Hair follicle dermal papilla cell (primary cell): ENCODE results near the gene EPHA8. TPM values are rescaled to one million over a fixed set of nuclear protein-coding genes. Genes with fewer than 3 reads are reported as not detected.

Source experiments
- small RNA-seq: library from RNA; depleted of rRNA; stranded (forward); fragments of <200 nt; gene quantifications from one replicate; pipeline ENCODE3, GENCODE V24; 2012
- total RNA-seq: library from RNA; depleted of rRNA; stranded (reverse); fragments of >200 nt; gene quantifications from 2 replicates; pipeline ENCODE4 v1.2.3, GENCODE V29; 2012

Gene EPHA8
- total RNA-seq = not detected in 2 replicates

GRCh38 chr1:22562584-22563583 is at the start of gene EPHA8:
EPHA8 (plus strand) TSS chr1:22563489; CDS start chr1:22563636, 147 bp downstream.

GRCh38 chr1:22636353-22636752 is 73.1 kb downstream of the EPHA8 start, which contains the start of gene C1QA:
C1QA (plus strand) TSS chr1:22636628; CDS start chr1:22637617, 989 bp downstream.

GRCh38 chr1:22643381-22643780 is 80.1 kb downstream of the EPHA8 start, which contains the start of gene C1QC:
C1QC (plus strand) TSS chr1:22643633; CDS start chr1:22644024, 391 bp downstream.

GRCh38 chr1:22652881-22653316 is 89.6 kb downstream of the EPHA8 start, which contains the start of gene C1QB:
C1QB (plus strand) TSS chr1:22653236; CDS start chr1:22659463, 6,227 bp downstream.

Small RNA genes lying within 50 kb of the gene (small RNA-seq; reads per million reads assigned to genes)
- gene MIR6127 = not detected

Other genes with a start within 250 kb of the EPHA8 start
- gene ZBTB40, start 111.6 kb upstream of the EPHA8 start, total RNA-seq = 13.8 and 16.2 TPM in 2 replicates
- gene C1QA, start 73.1 kb downstream of the EPHA8 start, total RNA-seq = not detected in 2 replicates
- not detected in 2 replicates for gene C1QC, start 80.1 kb downstream of the EPHA8 start, total RNA-seq
- gene C1QB, start 89.7 kb downstream of the EPHA8 start, total RNA-seq = not detected in 2 replicates
- gene EPHB2, start 147.3 kb downstream of the EPHA8 start, total RNA-seq = 0.61 and 1.1 TPM in 2 replicates